Inferior parietal cortex (tissue), 1 donor: ENCODE results near the gene GUCD1.
"Not testable (repeated sequence)": the region's sequence is repeated elsewhere in the genome, so short reads cannot be mapped to it uniquely, and the experiment has no call there.

Experiments
- DNase-seq: peaks from one replicate; pipeline ENCODE4 v3.0.0-alpha.2; 2016; ENCODE audit errors: extremely low spot score

The GUCD1 gene

DNA sequence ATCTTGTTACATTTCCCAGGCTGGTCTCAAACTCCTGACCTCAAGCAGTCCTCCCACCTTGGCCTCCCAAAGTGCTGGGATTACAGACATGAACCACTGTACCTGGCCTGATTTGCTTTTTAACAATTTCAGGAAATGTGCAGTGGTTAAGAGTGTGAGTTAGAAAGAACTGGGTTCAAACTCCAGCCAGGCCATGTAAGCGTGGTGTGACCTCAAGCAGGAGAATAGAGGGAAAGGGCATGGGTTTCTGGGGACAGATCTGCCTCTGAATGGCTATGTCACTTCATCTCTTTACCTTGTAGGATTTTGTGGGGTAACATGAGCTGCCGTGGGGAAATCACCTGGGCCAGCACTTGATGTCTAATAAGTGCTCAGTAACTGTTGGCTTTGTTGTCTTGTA, 10.1 kb upstream of the GUCD1 start:
- no peak for DNase-seq

- no peak for DNase-seq
These were observed 9.6 kb upstream of the GUCD1 start for GRCh38 chr22:24564376-24565058.

GRCh38 chr22:24563246-24563645, 8.3 kb upstream of the GUCD1 start:
- no peak for DNase-seq

GRCh38 chr22:24559471-24559870, 4.5 kb upstream of the GUCD1 start:
- DNase-seq = no peak

DNA sequence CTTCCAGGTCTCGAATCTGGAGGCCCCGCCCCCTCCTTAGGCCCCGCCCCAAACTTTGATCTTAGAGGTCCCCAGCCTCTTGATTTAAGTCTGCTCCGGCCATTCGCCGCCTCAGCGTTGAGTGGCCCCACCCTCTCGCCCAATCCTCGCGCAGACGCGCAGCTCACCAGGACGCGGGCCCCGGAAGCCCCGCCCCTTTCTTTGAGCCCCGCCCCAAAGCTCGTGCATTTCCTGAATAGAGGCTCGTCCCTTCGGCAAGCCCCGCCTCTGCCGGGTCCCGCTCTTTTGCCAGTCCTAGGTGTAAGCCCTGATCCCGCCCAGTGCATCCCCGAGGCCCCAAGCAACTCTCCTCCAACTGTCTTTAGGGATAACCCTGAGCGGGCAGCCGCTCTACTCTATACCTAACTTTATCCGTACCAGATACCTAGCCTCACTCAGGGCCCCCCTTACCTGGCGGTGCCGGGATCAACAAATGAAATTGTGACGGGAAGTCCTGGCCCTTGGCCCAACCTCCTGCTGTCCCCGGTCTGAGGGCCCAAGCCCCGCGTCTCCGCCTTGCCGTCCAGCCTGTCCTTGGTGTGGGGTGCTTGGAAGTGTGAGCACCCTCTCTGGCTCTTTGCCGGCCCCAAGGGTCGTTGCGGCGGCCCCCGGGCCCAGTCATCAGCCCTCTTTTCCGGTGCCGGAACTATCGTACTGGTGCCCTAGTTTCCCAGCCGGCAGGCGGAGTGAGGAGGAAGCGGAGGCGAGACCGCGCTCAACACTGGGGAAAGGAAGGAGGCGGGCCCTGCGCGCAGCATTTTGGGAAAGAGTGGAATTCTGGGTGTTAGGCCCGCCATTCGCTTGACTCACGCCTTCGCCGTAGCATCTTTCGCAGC, 464 bp upstream of the GUCD1 start, which contains the start of gene SNRPD3:
Gene SNRPD3, plus strand, starts transcription at position 835 of the 875 bp plus-strand sequence. CDS start 1,676 bp downstream, outside the sequence.
- DNase-seq = peak; percentile 97

DNA sequence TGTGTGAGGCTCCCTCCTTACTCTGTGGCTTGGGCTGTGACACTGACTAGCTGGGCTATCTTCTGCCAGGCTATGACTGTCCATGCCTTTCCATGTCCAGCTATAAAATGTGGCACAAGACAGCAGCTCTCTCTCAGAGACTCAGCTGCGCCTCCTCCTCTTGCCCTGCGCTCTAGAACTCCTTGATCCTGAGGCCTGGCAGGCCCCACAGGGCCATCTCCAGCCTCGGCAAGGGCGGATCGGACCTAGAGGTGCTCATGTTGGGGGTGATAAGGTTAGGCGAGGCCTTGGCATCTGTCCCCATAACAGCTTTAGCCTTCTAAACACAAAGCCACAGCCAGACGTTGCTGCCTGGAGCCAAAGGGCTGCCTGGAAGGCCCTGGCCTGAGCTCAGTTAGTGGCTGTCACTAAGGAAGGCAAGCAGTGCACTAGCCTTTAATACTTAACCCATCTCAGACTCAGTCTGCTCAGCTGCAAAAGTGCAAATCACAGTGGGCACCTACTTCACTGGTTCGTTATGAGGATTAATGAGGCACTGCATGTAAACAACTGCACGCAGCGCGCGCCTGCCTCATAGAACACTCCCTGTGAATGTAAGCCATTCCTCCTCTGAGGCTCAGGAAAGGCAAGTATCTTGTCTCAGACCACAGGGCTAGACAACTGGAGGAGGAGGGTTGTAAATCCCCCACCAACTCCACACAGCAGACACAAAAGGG, 1.2 kb downstream of the GUCD1 start:
- DNase-seq = no peak

DNA sequence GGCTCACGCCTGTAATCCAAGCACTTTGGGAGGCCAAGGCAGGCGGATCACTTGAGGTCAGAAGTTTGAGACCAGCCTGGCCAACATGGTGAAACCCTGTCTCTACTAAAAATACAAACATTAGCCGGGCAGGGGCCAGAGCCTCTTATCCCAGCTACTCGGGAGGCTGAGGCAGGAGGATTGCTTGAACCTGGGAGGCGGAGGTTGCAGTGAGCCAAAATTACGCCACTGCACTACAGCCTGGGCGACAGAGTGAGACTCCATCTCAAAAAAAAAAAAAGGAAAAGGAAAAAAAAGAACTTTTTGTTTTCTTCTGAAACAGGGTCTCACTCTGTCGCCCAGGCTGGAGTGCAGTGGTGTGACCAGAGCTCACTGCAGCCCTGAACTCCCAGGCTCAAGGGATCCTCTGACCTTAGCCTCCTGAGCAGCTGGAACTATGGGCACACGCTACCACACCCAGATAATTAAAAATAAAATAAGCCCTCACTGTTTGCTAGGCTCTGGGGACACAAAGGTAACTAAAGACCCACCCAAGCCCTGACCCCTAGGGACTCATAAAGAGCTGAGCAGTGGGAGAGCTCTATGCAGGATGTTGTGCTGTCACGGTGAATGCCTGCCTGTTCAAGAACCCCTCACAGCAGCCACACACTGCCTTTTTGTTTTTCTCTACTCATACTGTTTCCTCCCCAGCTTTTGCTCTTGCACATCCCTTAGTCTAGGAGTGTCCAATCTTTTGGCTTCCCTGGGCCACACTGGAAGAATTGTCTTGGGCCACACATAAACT, 2.2 kb downstream of the GUCD1 start:
- DNase-seq = not testable (repeated sequence)

DNA sequence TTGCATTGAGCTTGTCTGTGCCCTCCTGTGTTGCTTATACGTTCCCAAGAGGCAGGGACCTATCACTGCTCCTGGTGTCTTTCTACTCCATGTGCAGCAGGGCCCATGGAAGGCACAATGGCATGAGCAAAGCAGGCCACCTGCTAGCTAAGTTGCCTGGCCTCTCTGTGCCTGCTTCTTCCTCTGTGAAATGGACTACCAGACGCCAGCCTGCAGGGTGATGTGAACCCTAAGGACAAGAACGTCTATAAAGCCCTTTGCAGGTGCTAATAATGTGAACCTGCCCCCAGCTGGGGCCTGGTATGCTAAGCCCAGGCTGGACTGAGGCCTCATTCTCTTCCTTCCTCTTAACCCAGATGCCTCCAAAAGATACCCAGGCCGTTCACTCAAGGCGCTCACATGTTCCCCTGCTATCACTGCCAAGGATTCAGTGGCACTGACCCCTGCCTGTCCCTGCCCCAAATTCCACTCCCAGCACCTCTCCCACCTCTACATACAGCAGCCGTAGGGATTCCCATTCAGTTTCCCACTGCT, 4.0 kb downstream of the GUCD1 start:
- no peak for DNase-seq

DNA sequence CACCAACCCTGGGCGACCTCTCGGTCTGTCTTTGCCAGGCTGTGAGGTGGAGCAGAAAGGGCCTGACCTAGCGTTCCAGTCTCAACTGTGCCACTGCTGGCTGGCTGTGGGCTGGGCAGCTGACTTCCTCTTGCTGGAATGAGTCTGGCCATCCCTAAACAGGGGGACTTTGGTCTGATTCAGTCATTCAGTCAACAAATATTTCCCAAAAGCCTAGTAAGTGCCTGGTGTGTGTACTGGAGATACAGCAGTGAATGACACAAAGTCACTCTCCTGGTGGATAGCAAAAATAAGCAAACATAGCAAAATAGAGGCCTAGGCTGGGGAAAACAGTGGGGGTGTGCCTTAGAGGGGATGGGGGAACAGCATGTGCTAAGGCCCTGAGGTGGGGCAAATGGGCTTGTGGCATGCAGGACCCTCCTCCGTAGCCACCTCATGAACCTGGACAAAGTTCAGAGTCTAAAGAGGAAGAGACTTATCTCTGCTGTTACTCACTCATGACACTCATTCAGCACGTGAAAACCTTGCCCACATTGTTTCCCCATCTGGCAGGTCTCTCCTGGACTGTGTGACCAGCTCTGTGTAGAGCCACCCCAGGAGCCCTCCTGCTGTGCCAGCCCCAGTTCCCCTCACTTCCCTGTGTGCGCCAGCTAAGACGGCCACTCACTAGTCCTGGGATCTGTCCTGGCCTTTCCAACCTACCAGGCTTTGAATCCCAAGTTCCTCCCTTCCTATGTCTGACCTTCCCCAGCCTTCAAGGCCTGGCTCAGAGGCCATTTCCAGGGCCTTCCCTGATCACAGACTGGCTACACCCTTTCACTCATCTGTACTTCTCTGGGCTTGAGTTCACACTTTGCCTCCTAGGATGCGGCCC, 4.7 kb downstream of the GUCD1 start:
- DNase-seq = no peak

- no peak for DNase-seq
These were observed 6.1 kb downstream of the GUCD1 start for GRCh38 chr22:24548812-24549211.

- no peak for DNase-seq
These were observed 11.2 kb downstream of the GUCD1 start for GRCh38 chr22:24543679-24544243.

DNA sequence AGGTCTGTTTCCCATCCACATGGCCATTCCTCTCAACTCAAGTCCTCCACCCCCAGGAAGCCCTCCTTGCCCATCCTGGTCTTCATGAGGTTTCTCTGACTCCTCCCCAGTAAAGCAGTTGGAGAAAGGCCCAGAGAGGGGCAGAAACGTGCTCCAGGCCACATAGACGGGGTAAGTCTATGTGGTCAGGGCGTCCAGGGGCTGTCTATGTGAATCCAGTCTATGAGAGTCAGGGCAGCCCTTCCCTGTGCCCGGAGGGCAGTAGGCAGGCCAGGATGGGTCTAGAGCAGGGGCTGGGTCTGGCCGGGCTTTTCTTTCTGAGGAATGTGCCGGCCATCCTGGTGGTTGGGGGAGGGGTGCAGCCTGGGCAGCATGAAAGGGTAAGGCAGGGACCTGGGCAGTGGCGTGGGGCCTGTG, 11.7 kb downstream of the GUCD1 start:
- DNase-seq = no peak

GRCh38 chr22:24542641-24543040, 12.3 kb downstream of the GUCD1 start:
- DNase-seq = no peak

DNA sequence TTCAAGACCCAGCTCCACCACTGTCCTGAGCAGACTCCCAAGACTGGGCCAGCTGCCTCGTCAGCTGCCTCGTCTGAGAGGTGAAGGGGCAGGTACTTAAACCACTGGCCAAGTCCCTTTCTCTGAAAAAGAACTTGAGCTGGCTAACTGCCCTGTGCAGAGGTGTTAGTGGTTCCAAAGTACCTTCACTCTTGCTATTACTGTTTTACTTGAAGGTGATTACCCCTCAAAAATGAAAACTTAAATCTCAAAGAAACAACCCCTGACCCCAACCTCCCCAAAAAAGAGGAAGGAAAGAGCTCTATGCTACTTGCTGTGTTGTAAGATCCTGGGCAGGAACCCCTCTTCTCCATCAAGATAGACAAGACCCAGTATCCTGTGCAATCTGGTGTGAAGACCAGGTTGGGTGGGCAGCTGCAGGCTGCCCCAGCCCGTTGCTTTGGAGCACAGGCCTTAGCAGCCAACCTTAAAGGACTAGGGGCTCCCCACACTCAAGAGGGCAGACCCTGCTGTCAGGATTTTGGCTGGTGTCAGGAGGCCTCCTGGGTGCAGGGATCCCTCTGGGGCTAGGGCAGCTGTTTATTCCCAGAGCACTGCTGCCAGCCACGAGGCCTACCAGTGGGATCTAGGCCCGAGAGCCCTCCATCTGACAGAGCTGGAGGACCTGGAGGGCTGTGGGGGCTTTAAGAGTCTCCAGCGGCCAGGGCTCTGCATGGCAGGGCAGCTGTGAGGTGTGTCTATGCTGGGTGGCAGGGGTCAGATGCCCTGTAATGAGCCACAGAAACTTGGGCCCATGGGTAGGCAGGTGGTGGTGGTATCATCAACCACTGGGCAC, 13.0 kb downstream of the GUCD1 start:
- DNase-seq = no peak

- DNase-seq = no peak
These were observed 14.5 kb downstream of the GUCD1 start for GRCh38 chr22:24540470-24540869.

DNA sequence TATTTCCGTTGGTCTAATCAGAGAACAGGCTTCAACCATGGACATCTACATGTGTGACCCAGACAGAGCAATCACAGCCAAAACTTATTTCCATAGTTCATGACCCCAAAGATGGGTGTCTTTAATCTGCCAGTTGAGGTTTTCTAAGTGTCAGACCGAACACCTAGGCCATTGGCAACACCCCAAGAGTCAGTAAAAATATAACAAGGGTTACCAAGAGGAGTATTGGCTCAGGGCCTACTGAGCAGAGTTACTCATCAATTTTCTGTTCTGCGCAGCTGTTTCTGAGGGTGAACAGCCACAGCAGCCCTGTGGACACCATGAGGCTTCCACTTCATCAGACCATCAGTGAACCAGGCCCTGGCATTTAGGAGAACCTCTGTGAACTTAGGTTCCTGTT, 18.8 kb downstream of the GUCD1 start:
- no peak for DNase-seq

DNA sequence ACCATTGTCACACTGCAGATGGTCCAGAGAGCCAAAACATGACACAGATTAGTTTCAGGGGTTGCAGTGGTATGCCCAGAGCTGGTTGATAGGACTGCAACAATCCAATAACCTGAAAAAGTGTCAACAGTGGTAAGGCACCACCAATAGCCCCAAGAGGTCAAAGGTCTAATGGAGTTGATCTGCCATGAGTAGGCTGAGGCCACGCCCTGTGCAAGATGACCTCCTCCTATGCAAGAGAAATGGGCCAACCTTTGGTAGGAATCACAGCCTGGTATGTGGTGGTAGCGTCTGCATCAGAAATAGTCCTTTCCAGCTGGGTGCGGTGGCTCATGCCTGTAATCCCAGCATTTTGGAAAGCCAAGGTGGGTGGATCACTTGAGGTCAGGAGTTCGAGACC, 19.6 kb downstream of the GUCD1 start:
- DNase-seq = no peak

- no peak for DNase-seq
These were observed 22.9 kb downstream of the GUCD1 start for GRCh38 chr22:24532075-24532474.

GRCh38 chr22:24530968-24531367, 24.0 kb downstream of the GUCD1 start:
- DNase-seq = not testable (repeated sequence)
